ELF-1 (cell line): Measurements from ENCODE around the gene RALA.
A peak's percentile ranks its signal among the peaks of the same experiment; 100 is the strongest.
"Not testable (repeated sequence)": the region's sequence is repeated elsewhere in the genome, so short reads cannot be mapped to it uniquely, and the experiment has no call there.

ENCODE experiments used
- DNase-seq: peaks from one replicate; pipeline ENCODE4 v3.0.0-alpha.2; 2016; ENCODE audit warnings: low read depth, low spot score

The RALA gene

DNA sequence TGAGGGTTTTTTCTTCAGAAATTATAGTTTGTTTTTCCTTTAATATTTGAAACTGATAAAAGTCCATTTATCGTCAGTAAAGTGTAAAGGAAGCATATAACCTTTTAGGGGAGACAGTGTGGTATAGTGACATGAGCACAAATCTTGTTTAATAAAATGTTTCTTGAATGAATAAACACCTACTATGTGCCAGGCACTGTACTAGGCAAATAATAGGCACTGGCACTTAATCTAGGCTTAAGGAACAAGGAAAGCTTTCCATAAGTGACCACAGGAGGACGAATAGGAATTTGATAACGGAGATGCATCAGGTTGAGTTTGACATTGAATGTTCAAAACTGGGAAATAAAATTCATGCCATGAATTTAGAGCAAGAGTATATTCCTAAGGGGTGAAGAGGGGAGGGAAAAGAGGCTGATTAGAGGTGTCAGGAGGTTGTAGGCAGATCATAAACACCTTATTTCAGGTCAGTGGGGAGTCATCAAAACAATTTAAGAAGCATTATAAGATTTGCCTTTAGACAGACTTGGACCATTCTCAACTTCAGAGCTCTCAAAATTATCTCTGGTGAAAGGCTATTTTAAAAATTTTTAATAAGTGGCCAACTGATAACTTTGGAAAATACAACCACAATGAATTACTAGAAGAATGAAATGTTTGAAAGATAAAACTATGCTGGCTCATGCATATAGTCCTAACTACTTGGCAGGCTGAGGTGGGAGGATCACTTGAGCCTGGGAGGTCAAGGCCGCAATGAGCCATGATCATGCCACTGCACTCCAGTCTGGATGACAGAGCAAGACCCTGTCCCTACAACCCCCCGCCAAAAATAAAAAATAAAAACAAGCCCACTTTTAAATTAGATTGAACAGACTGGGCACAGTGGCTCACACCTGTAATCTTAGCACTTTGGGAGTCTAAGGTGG is 22.4 kb downstream of the RALA start:
- no peak for DNase-seq

DNA sequence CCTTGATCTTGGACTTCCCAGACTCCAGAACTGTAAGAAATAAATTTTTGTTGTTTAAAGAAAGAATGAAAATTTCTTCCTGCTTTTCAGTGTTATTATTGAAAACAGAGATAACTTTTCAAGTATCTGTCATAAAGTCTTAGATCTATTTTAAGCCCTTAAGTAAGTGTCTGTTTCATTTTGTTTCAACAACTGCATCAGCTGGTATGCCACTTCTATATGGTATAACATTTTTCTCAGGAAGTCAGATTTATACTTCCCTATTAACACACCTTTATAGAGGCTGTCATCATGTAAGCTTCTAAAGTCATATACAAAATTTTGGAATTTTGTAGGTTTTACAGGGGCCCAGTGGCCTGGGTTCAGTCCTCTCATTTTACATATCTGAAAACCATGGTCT is 24.4 kb downstream of the RALA start:
- no peak for DNase-seq

DNA sequence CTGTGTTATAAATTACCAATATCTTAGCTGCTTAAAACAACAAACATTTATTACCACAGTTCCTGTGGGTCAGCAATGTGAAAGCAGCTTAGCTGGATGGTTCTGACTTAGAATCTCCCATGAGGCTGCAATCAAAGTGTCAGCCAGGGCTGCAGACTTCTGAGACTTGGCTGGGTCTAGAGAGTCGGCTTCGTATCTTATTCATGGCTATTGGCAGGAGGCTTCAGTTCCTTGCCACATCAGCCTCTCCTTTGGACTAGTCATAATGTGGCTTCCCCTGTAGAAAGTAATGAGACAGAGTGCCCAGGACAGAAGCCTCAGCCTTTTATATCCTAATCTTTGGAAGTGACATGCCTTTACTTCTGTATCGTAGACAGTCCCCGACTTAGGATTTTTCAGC is 27.3 kb downstream of the RALA start:
- no peak for DNase-seq

DNA sequence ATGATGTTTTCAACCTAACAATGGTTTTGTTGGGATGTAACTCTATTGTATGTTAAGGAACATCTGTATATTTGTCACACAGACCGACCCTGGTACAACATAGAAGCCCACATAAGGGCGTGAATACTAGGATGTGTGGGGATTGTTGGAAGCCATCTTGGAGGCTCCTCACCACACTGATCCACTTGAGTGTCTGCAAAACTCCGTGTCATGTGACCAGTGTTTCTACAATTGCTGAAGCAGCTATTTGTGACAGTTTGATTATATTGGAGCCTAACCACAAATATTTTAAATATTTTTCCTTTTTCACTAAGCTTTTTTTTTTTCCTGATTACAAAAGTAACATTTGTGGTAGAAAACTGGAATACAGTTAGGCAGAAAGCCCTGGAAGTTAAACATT is 27.9 kb downstream of the RALA start:
- no peak for DNase-seq

DNA sequence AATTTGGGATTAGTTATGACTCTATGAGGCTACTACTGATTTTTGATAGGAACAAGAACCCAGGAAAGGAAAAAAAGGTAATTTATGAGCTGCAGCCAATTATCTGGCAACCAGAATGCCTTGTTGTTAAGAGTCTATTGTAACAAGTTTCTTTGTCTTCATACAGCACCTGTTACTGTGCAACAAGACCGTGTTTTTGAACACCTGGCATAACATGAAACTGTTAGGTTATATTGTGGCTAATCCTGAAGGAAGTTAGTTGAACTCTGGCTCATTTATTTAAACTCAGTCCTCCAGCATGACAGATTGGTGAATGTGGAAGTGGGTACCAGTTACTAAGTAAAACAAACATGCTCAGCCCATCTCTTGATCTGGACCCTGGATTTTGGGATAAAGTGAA is 33.0 kb downstream of the RALA start:
- no peak for DNase-seq

DNA sequence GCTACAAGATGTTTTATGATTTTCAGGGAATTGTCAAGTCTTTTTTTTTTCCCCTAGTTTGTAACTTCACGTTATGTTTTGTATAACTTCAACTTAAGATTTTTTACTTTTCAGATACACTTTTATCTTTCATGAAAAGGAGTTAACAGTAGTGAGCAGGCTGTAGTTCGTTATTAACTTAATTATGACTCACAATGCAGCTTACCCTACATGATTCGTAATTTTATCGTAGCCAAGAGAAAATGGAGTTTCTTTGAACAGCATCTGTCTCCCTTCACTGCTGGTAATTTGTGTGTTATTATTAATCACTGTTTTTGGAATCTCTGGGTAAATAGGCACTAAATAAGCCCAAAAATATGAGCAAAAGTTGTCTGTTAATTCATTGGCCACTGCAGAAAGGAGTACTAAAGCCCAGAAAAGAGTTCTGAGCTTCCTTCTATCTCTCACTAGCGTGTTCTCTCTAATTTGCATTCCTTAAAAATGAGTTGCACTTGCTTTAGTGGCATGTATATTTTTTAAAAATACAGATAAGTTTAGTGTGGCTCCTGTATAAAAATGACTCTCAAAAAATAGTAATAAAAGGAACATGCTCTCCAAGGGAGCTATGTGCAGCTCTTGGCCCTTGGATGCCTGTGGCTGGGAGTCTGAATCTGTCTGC is 36.1 kb downstream of the RALA start:
- DNase-seq = no peak

DNA sequence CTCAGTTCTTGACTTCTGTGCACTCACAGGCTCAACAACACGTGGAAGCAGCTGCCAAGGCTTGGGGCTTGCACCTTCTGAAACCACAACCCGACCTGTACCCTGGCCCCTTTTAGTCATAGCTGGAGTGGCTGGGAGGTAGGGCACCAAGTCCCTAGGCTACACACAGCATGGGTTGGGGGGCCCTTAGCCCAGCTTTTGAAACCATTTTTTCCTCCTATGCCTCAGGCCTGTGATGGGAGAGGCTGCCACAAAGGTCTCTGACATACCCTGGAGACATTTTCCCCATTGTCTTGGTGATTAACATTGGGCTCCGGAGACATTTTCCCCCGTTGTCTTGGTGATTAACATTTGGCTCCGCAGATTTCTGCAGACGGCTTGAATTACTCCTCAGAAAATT is 38.6 kb downstream of the RALA start:
- no peak for DNase-seq

DNA sequence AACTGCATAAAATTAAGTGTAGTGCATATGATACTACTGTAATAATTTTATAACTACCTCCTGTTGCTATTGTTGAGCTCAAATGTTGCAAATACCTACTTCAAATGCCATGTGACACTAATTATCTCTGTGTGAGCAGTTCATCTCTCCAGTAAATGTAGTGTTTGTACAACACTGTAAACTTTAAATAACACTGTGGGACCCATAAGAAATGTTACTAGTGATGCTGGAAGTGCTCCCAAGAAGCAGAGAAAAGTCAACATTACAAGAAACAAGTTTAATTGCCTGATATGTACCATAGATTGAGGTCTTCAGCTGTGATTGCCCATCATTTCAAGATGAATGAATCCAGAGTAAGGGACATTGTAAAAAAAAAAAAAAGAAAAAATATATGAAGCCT is 39.9 kb downstream of the RALA start:
- DNase-seq = no peak

DNA sequence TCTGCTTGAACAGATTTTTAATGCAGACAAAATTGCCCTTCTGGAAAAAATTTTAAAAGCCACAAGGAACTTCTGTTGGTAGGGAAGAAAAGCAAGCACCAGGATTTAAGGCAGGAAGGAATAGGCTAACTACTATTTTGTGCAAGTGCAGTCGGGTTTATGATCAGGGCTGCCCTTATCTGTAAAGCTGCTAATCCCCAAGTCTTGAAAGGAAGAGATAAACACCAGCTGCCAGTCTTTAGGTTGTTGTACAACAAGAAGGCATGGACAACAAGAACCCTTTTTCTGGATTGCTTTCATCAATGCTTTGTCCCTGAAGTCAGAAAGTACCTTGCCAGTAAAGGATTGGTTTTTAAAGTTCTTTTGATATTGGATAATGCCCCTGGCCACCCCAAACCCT is 40.7 kb downstream of the RALA start:
- peak; percentile 13 for DNase-seq

DNA sequence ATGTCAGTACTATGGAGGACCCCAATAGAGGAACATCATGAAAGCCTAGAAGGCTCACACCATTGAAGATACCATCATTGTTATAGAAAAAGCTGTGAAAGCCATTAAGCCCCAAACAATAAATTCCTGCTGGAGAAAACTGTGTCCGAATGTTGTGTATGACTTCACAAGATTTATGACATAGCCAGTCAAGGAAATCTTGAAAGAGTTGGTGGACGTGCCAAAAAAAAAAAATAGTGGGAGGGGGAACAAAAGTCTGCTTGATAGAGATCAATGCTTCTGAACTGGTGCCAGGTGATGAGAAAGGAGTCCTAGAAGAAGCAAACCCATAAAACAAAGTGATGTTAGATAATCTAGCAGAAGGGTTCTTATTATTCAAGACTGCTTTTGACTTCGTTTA is 41.2 kb downstream of the RALA start:
- DNase-seq = no peak

DNA sequence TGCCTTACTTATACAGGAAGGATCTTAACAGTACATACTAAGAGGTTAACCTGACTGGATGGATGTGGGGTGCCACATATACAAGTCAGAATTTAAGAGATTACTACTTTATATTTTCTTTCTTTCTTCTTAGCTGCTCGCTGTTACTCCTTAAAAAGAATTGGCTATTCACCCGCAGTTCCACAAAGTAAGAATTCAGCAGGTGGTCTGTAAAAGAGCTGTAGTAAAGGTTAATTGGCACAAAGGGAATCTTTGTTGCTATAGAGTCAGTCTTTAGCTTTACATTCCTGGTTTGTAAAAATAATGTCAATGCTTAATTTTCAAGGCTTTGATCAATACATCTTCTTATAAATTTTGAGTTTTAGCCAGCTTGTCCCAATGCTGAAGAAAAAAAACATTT is 43.2 kb downstream of the RALA start:
- no peak for DNase-seq

DNA sequence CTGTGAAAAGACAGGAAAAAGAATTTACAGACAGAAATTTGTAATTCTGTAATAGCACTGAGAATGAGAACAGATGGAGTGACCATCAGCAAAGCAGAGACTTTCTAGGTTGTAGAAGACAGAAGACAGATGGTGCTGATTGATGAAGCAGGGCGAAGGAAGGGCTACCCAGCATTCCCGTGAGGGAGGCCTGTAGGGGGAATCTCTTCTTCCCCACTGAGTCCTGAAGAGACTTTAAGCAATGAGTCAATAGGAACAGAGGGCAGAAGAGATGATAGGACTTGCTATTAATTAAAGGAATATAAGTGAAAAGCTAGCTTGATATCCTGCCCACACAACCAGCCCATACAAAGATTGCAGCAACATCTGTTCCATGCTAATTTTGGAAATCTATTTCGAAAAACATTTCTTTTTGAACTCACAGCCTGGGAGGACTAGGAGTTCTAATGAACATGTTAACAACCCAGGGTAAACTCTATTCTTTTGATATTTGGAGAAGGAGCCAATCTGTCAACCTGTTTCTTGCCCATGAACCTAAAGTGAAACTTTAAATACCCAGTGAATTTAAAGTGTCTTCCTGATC is 44.1 kb downstream of the RALA start:
- peak; percentile 30 for DNase-seq

DNA sequence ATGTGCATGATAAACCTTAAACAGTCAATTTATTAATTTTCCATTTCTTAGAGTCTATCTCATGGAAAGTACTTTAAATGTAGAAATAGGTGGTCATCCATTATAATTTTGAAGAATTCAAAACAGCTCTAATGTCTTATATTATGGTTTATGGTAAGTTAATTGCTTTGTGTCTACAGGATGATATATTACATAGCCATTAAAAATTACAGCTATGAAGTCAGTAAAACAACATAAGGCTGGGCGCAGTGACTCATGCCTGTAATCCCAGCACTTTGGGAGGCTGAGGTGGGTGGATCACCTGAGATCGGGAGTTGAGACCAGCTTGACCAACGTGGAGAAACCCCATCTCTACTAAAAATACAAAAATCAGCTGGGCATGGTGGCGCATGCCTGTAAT is 44.9 kb downstream of the RALA start:
- not testable (repeated sequence) for DNase-seq

DNA sequence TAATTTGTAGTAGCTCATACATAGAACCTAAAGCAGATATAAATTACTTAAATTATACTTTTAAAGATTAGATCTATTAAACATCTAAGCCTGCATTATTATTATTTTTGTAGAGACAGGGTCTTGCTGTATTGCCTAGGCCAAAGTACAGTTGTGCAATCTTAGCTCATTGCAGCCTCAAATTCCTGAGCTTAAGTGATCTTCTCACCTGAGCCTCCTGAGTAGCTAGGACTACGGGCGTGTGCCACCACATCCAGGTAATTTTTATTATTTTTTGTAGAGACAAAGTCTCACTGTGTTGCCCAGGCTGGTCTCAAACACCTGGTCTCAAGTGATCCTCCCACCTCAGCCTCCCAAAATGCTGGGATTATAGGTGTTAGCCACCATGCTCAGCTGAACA is 46.7 kb downstream of the RALA start:
- no peak for DNase-seq

DNA sequence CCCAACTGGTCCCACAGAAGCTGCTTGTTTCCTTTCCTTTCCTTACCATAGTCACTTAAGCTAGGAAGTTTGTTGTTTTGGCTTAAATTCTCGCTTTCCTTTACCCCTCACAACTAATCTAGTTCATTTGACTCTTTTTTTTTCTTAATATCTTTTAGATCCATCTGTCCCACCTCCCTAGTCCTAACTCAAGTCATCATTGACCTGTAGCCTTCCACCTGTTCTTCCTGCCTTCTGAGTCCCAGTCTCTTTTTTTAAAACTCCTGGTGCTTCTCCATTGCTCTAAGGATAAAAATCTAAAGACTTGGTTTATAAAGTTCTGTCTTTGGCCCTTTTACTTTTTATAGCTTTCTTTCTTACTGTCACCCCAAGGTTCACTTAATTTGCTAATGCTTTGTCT is 47.6 kb downstream of the RALA start:
- no peak for DNase-seq

DNA sequence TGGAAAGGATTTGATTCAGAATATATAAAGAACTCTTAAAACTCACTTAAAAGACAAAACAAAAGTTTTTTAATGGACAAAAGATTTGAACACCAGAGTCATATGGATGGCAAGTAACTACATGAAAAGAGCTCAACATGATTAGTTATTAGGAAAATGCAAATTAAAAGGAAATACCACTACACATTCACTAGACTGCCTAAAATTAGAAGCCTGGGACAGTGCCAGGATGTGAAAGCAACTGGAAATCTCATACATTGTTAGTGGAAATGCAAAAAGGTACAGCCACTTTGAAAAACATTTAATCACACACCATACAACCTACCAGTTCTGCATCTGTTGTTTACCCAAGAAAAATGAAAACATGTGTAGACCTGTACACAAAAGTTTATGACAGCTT is 48.8 kb downstream of the RALA start:
- DNase-seq = no peak

DNA sequence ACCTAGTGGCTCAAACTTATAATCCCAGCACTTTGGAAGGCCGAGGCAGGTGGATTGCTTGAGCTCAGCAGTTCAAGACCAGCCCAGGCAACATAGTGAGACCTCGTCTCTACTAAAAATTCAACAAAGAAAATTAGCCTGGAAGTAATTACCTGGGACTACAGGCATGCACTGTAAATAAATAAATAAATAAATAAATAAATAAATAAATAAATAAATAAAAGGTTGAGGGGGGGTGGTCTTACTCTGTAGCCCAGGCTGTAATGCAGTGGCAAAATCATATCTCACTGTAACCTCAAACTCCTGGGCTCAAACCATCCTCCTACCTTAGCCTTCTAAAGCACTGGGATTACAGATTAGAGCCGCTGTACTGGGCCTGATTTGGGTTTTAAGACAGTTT is 50.5 kb downstream of the RALA start:
- DNase-seq = no peak

DNA sequence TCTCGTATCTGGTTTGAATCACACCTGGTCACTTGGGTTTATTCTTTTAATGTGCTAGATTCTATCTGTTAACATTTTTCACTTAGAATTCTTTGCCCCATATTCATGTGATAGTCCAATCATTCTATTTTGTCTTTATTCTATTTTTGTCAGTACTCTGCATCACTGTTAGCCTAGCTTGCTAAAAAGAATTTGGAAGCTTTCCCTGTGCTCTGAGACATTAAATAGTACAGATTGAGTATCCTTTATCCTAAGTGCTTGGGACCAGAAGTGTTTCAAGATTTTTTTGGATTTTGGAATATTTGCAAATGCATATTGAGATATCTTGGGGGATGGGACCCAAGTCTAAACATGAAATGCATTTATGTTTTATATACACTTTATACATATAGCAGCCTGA is 51.0 kb downstream of the RALA start:
- DNase-seq = no peak

DNA sequence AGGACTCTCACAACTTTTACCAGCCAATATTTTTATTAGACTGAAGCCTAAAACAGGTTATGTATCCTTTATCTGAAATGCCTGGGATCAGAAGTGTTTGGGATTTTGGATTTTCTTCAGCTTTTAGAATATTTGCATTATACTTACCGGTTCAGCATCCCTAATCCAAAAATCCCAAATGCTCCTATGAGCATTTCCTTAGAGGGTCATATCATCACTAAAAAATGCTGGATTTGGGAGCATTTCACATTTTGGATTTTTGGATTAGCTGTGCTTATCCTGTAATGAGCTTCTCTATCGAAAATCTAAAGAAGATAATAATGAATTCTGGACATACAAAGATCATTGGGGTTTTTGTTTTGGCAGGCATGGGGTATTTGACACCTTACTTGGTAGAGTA is 53.0 kb downstream of the RALA start:
- DNase-seq = no peak

DNA sequence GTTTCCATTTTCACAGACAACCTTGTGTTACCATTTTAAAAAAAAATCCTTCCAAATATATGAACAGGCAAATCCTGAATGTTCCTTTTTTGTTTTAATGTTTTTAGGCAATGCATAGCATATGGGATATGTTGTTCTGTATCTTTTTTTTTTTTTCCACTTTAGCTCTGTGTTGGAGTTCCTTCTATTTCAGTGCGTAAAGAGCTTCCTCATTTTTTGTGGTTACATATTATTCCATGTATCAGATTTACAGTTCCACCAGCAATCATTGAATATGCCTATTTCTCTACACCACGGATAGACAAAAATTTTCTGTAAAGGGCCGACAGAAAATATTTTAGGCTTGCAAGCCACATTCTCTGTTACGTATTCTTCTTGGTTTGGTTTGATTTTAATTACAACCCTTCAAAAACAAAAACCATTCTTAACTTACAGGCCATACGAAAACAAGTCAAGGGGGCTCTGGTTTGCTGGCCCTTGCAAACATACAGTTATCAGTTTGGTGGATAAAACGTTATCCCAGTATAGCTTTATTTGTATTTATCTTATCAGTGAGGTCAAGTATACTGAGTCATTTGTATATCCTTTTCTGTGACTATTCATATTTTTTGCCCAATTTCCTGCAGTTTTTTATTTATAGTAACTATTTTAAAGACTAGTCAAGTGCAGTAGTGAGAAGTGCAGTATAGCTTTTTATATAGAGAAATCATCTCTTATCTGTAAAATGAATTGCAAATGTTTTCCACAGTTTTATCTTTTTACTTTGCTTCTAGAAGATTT is 55.7 kb downstream of the RALA start:
- DNase-seq = no peak

DNA sequence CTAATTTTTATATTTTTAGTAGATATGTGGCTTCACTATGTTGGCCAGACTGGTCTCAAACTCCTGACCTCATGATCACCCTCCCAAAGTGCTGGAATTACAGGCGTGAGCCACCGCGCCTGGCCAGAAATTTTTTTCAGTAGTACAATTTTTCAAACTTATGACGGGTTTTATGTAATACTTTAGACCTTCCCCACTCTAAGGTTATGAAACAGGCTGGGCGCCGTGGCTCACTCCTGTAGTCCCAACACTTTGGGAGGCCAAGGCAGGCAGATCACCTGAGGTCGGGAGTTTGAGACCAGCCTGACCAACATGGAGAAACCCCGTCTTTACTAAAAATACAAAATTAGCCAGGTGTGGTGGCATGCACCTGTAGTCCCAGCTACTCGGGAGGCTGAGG is 56.5 kb downstream of the RALA start:
- DNase-seq = not testable (repeated sequence)

DNA sequence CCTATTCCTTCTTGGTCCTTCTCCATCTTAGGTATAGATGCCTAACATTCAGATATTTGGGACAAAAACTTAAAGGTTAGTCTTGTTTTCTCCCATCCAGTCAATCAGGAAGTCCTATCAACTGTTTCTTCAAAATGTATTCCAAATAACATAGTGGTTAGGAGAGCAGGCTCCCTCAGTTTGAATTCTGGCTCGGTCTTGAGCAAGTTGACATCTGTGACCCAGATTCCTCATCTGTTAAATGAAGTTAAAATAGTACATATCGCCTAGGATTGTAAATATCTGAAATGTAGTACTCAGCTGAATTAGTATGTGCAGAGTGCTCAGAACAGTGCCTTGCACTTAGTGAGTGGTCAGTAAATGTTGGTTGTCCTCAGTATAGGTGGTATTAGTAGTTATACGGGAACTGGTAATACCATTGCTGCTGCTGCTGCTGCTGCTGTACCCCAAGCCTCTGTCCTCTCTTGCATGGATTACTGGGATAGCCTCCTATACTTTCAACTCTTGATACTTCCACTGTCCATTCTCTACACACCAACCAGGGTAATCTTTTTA is 58.6 kb downstream of the RALA start:
- DNase-seq = no peak
